Fibroblast of skin of left quadriceps (primary cell): ENCODE measurements around the gene KIRREL3.
"Not testable (repeated sequence)": the region's sequence is repeated elsewhere in the genome, so short reads cannot be mapped to it uniquely, and the experiment has no call there.

Experiments used
- DNase-seq, 2 experiments: peaks; one replicate each; pipeline ENCODE4 v3.0.0-alpha.2; 2013; ENCODE audit warnings: low read depth in 2 of 2

The KIRREL3 gene

GRCh38 chr11:126384449-126385070 lies 616.0 kb downstream of the KIRREL3 start:
- no peak for DNase-seq

- DNase-seq = no peak
These were observed 616.9 kb downstream of the KIRREL3 start for GRCh38 chr11:126383339-126384335.

GRCh38 chr11:126382641-126383040 lies 617.9 kb downstream of the KIRREL3 start:
- DNase-seq = not testable (repeated sequence)

- not testable (repeated sequence) for DNase-seq
These were observed 618.6 kb downstream of the KIRREL3 start for GRCh38 chr11:126381960-126382359.

GRCh38 chr11:126380909-126381308 lies 619.7 kb downstream of the KIRREL3 start:
- DNase-seq = no peak

GRCh38 chr11:126378763-126379162 lies 621.8 kb downstream of the KIRREL3 start:
- DNase-seq = peak; percentile 22 to 30

GRCh38 chr11:126375726-126376125 lies 624.8 kb downstream of the KIRREL3 start:
- DNase-seq = no peak

- not testable (repeated sequence) for DNase-seq
These were observed 625.8 kb downstream of the KIRREL3 start for GRCh38 chr11:126374562-126375300.

- DNase-seq = not testable (repeated sequence)
These were observed 627.0 kb downstream of the KIRREL3 start for GRCh38 chr11:126373389-126374066.
